ENCODE measurements around the gene CNTLN.
A peak's percentile ranks its signal among the peaks of the same experiment; 100 is the strongest.
"Not testable (repeated sequence)": the region's sequence is repeated elsewhere in the genome, so short reads cannot be mapped to it uniquely, and the experiment has no call there.

Gene CNTLN

GRCh38 chr9:17519761-17520160, 384.9 kb downstream of the CNTLN start:
- DNase-seq (ENCODE audit: low spot score), result no peak

DNA sequence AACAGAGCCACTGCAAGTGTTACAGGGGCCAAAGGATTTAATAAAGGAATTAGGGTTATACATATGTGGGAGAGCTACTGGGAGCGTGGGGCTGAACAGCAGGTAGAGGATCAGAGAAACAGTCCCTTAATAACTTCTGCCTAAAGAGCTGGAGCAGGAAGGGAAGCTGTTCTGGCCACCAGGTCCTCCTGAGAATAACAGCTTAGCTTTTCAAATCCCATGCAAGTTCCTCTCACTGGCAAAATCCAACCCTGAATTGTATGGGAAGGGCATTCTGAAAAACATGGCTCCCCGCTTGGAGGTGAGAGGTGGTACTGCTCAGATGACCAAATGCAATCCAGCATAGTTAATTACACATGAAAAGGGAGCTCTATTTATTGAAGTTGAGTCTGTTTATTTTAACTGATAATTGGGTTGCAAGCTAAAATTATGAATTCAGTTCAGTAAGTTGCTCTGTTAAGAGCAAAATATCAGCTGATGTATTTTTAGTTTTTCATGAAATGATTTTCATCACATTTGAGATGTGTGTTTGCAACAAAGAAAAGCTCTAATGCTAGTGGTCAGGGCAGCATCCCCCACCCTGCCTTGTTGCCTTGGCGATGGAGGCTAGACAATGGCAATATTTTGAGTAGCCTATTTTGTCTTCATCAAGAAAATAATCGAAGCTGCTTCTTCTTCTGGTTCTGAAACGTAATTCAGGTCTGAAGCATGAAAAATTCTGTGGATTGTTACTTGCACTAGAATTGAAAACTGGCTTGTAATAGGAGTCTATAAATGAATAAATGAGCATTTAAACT, 385.6 kb downstream of the CNTLN start:
- no peak for DNase-seq (ENCODE audit: low spot score)

DNA sequence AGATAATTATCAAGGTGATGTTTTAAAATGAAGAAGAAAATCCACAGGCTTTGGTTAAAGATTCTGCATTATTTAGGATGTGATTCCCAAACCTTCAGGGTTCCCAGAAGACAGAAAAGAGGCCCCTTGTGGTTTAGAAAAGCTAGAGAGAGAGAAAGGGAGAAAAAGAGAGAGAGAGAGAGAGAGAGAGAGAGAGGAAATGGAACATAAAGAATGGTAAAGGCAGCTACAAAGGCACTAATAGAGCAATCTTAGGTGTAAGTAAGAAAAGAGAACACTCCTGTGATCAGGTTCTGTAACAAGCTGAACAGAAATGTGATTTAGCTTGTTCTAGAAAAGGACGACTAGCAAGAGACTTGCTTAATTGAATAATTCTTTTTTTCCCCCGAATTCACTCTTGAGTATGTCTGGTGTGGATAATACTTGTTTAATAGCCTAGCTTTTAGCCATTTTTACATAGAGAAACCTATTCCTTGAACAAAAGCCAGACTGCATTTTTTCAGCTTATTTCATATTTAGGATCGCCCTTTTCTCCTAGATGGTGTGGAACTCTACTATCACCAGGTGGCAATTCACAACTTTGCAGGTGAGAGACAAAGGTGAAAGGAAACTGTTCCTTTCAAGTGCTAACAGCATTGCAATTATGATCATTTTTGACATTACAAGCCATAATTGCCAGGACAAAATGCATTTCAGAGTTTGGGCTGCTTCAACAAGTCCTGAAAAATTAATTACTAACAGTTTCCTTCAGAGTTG, 386.4 kb downstream of the CNTLN start:
- no peak for DNase-seq (ENCODE audit: low spot score)

- not testable (repeated sequence) for DNase-seq (ENCODE audit: low spot score)
Observed at GRCh38 chr9:17526726-17527125, 391.9 kb downstream of the CNTLN start.

DNA sequence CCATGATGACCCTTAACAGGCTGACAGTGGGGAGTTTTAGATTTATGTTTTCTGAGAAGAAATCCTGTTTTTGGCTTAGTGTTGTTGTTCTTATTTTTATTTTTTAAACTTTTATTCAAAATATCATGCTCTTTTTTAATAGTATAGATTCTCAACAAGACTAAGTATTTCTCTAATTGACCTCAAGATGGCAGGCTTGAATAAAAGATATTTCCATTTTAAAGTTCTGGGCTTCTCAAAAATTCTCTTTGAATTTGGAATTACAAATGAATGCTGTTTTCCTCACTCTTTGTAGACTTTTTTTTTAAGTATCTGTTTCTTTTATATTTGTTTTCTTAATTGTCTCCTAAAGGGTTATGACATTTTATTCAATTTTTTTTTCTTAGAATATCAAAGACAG, 394.0 kb downstream of the CNTLN start:
- no peak for DNase-seq (ENCODE audit: low spot score)

- DNase-seq (ENCODE audit: low spot score), result peak; percentile 25
Observed at GRCh38 chr9:17531642-17532254, 396.9 kb downstream of the CNTLN start.

- DNase-seq (ENCODE audit: low spot score), result no peak
Observed at GRCh38 chr9:17532461-17532860, 397.6 kb downstream of the CNTLN start.

- DNase-seq (ENCODE audit: low spot score), result no peak
Observed at GRCh38 chr9:17535176-17535575, 400.3 kb downstream of the CNTLN start.

DNA sequence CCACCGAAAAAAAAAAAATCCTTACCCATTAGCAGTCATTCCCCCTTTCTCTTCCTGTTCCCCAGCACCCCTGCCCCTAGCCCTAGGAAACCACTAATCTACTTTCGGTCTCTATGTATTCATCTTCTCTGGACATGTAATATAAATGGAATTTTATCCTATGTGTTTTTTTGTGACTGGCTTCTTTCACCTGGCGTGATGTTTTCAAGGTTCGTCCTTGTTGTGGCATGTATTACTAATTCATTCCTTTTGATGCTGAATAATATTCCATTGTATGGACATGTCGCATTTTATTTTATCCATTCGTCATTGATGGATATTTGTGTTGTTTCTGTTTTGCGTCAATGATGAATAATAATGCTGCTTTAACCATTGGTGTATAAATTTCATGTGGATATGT, 401.2 kb downstream of the CNTLN start:
- DNase-seq (ENCODE audit: low spot score), result no peak

- no peak for DNase-seq (ENCODE audit: low spot score)
Observed at GRCh38 chr9:17551023-17551422, 416.2 kb downstream of the CNTLN start.

All from germinal center (tissue), 1 donor.